ENCODE data around the gene ANKMY2.

ANKMY2 gene

GRCh38 chr7:16645593-16646471 is at the start of gene ANKMY2, which contains the start of gene BZW2:
TSS of gene ANKMY2 (minus strand) at chr7:16645754. CDS start at chr7:16645573, 181 bp downstream.
TSS of gene BZW2 (plus strand) at chr7:16646181. CDS start at chr7:16665444, 19,263 bp downstream.
- peak within 1 kb of the TSS; percentile 87 for H3K27ac ChIP-seq
- TF ChIP-seq, protein P1, sequence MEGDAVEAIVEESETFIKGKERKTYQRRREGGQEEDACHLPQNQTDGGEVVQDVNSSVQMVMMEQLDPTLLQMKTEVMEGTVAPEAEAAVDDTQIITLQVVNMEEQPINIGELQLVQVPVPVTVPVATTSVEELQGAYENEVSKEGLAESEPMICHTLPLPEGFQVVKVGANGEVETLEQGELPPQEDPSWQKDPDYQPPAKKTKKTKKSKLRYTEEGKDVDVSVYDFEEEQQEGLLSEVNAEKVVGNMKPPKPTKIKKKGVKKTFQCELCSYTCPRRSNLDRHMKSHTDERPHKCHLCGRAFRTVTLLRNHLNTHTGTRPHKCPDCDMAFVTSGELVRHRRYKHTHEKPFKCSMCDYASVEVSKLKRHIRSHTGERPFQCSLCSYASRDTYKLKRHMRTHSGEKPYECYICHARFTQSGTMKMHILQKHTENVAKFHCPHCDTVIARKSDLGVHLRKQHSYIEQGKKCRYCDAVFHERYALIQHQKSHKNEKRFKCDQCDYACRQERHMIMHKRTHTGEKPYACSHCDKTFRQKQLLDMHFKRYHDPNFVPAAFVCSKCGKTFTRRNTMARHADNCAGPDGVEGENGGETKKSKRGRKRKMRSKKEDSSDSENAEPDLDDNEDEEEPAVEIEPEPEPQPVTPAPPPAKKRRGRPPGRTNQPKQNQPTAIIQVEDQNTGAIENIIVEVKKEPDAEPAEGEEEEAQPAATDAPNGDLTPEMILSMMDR (conservative IDR thresholded peaks at IDR 0.05), result no peak

- TF ChIP-seq, protein P1 (conservative IDR thresholded peaks at IDR 0.05), result no peak
- no peak overlapping the region for H3K27ac ChIP-seq
Observed at GRCh38 chr7:16694806-16695205, 49.3 kb upstream of the ANKMY2 start.

DNA sequence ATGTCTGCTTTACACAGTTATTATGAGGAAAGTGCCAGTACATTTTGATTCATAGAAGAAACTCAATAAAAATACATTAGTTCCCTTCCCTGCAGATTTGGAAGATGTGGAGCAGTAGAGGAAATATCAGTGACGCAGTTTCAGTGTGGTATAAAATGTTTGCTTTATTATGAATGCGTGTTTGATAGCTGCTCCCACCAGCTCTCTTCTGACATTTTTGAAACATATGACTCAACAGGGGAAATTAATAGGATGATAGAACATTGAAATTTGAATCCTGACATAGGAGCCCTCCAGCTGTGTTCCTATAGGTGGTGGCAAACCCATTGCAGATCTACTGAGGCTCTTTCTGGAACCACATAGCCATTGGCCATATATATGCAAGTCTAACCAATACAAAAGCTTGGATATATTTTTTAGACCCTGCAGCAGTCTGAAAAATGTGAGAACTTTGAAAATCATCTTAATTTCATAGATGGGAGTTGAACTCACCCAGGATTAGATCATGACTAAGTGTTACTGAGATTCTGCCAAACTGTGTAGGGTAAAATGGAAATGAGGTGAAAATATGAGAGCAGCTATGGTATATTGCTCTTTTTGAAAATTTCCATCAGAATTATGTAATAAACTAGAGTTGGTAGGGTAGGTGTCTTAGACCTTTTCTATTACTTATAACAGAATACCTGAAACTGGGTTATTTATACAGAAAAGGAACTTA is 48.2 kb upstream of the ANKMY2 start:
- TF ChIP-seq, protein P1 (conservative IDR thresholded peaks at IDR 0.05), result no peak
- H3K27ac ChIP-seq, result no peak overlapping the region

DNA sequence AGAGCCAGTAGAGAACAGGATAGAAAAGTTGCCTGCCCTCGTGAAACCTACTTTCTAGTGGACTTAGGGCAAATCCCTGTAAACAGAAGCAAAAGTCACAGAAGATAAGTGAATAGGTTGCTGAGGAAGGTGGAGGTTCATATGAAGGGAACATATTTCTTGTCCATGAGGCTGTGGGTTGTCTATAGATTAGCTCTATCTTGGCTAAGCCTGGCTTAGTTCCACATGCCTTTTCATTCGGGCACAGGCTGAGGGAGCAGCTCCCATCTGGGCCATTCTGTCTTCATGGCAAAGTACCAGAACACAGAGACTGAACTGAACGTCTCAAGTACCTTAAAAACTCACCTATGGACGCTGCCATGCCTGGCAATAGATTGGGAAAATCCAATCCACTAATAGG is 45.7 kb upstream of the ANKMY2 start:
- TF ChIP-seq, protein P1 (conservative IDR thresholded peaks at IDR 0.05), result no peak
- H3K27ac ChIP-seq, result no peak overlapping the region

DNA sequence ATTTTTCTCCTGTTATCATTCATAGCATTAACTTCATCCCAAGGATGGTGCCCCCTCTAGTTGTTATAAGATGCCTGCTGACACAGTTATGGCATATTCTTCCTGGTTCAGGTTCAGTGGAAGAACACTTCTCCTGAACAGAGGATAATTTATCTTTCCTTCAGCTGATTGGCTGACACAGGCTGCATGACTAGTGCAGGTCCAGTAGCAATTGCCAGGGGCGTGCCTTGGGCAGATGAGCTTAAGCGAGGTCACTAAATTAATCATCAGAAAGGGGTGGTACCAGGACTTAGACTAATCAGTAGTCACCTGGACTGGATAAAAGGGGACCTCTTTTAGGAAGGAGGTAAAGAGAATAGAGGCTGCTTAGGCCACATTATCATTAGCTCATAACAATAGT is 42.7 kb upstream of the ANKMY2 start:
- no peak overlapping the region for H3K27ac ChIP-seq
- TF ChIP-seq, protein P1 (conservative IDR thresholded peaks at IDR 0.05), result no peak

- H3K27ac ChIP-seq, result peak overlapping the region; percentile 5; the same call in 1 of the 2 replicates
- TF ChIP-seq, protein P1 (conservative IDR thresholded peaks at IDR 0.05), result no peak
Observed at GRCh38 chr7:16685535-16685934, 40.0 kb upstream of the ANKMY2 start.

- TF ChIP-seq, protein P1 (conservative IDR thresholded peaks at IDR 0.05), result no peak
- H3K27ac ChIP-seq, result peak overlapping the region; percentile 5; the same call in 1 of the 2 replicates
Observed at GRCh38 chr7:16684935-16685334, 39.4 kb upstream of the ANKMY2 start.

GRCh38 chr7:16678645-16679566 is 33.4 kb upstream of the ANKMY2 start:
- H3K27ac ChIP-seq, result peak overlapping the region; percentile 31; the same call in 1 of the 2 replicates
